ENCODE results near the gene NAALADL2.

- TF ChIP-seq CTCF (conservative IDR thresholded peaks at IDR 0.05) (no peak), ZFX (IDR thresholded peaks at IDR 0.05) (no peak)
Observed at GRCh38 chr3:175233957-175234940, 375.1 kb downstream of the NAALADL2 start.
